GM19397 (cell line): ENCODE results near the gene OPCML.

Experiments
- ATAC-seq: cut with Tn5 transposase; IDR thresholded peaks from one replicate; pipeline ENCODE4 v1.9.1; 2021; ENCODE audit warnings: mild to moderate bottlenecking, moderate library complexity; ENCODE audit not compliant: unreplicated experiment

Gene OPCML

GRCh38 chr11:132655187-132655855 is 877.0 kb downstream of the OPCML start:
- ATAC-seq, result no peak

- no peak for ATAC-seq
Observed at GRCh38 chr11:132653237-132653636, 879.1 kb downstream of the OPCML start.

GRCh38 chr11:132650969-132651720 is 881.2 kb downstream of the OPCML start:
- no peak for ATAC-seq

- no peak for ATAC-seq
Observed at GRCh38 chr11:132649277-132649676, 883.0 kb downstream of the OPCML start.

- ATAC-seq, result no peak
Observed at GRCh38 chr11:132648851-132649250, 883.5 kb downstream of the OPCML start.

GRCh38 chr11:132646890-132647289 is 885.4 kb downstream of the OPCML start:
- no peak for ATAC-seq

GRCh38 chr11:132644520-132645239 is 887.6 kb downstream of the OPCML start:
- ATAC-seq, result no peak

- no peak for ATAC-seq
Observed at GRCh38 chr11:132643239-132643638, 889.1 kb downstream of the OPCML start.

GRCh38 chr11:132640952-132641351 is 891.3 kb downstream of the OPCML start:
- ATAC-seq, result no peak

- ATAC-seq, result no peak
Observed at GRCh38 chr11:132639986-132640385, 892.3 kb downstream of the OPCML start.

GRCh38 chr11:132639403-132639802 is 892.9 kb downstream of the OPCML start:
- ATAC-seq, result no peak

GRCh38 chr11:132638423-132638822 is 893.9 kb downstream of the OPCML start:
- ATAC-seq, result no peak

GRCh38 chr11:132636523-132636922 is 895.8 kb downstream of the OPCML start:
- ATAC-seq, result no peak

- ATAC-seq, result no peak
Observed at GRCh38 chr11:132632641-132633124, 899.6 kb downstream of the OPCML start.

GRCh38 chr11:132631989-132632388 is 900.3 kb downstream of the OPCML start:
- ATAC-seq, result no peak

- ATAC-seq, result no peak
Observed at GRCh38 chr11:132627981-132628380, 904.3 kb downstream of the OPCML start.

- ATAC-seq, result no peak
Observed at GRCh38 chr11:132626446-132626845, 905.9 kb downstream of the OPCML start.

- no peak for ATAC-seq
Observed at GRCh38 chr11:132623511-132623910, 908.8 kb downstream of the OPCML start.

GRCh38 chr11:132621976-132622580 is 910.2 kb downstream of the OPCML start:
- ATAC-seq, result no peak

GRCh38 chr11:132620423-132620822 is 911.9 kb downstream of the OPCML start:
- ATAC-seq, result no peak

GRCh38 chr11:132610791-132611190 is 921.5 kb downstream of the OPCML start:
- no peak for ATAC-seq
